ENCODE results near the gene FMNL2.

FMNL2 gene

GRCh38 chr2:152339556-152340286 is 4.7 kb downstream of the FMNL2 start:
- peak; percentile 13 to 40 for DNase-seq

- no peak for DNase-seq
These were observed 7.5 kb downstream of the FMNL2 start for GRCh38 chr2:152342259-152343046.

GRCh38 chr2:152343426-152343825 is 8.5 kb downstream of the FMNL2 start:
- no peak for DNase-seq

- DNase-seq = no peak
These were observed 9.7 kb downstream of the FMNL2 start for GRCh38 chr2:152344579-152345195.

- peak in 1 of 2 donors; percentile 32 for DNase-seq
These were observed 12.1 kb downstream of the FMNL2 start for GRCh38 chr2:152347076-152347475.

GRCh38 chr2:152348388-152348787 is 13.4 kb downstream of the FMNL2 start:
- DNase-seq = peak; percentile 65 to 95

- DNase-seq = no peak
These were observed 14.4 kb downstream of the FMNL2 start for GRCh38 chr2:152349416-152349815.

- no peak for DNase-seq
These were observed 15.2 kb downstream of the FMNL2 start for GRCh38 chr2:152350155-152350679.

GRCh38 chr2:152352616-152353015 is 17.6 kb downstream of the FMNL2 start:
- no peak for DNase-seq

GRCh38 chr2:152353364-152353763 is 18.4 kb downstream of the FMNL2 start:
- no peak for DNase-seq

- no peak for DNase-seq
These were observed 19.2 kb downstream of the FMNL2 start for GRCh38 chr2:152354069-152354755.

- no peak for DNase-seq
These were observed 19.9 kb downstream of the FMNL2 start for GRCh38 chr2:152354909-152355308.

- DNase-seq = no peak
These were observed 20.4 kb downstream of the FMNL2 start for GRCh38 chr2:152355409-152355831.

- no peak for DNase-seq
These were observed 24.8 kb downstream of the FMNL2 start for GRCh38 chr2:152359573-152360363.

- DNase-seq = peak; percentile 18 to 49
These were observed 29.0 kb downstream of the FMNL2 start for GRCh38 chr2:152363936-152364335.

- no peak for DNase-seq
These were observed 32.8 kb downstream of the FMNL2 start for GRCh38 chr2:152367547-152368390.

- no peak for DNase-seq
These were observed 34.3 kb downstream of the FMNL2 start for GRCh38 chr2:152369176-152369860.

GRCh38 chr2:152370783-152371182 is 35.8 kb downstream of the FMNL2 start:
- no peak for DNase-seq

- DNase-seq = no peak
These were observed 37.5 kb downstream of the FMNL2 start for GRCh38 chr2:152372438-152372984.

- DNase-seq = no peak
These were observed 40.2 kb downstream of the FMNL2 start for GRCh38 chr2:152375174-152375573.

All from inflammatory macrophage treated with lipopolysaccharide for 1 hour (primary cell).